Measurements from ENCODE around the gene EMCN.
A peak's percentile ranks its signal among the peaks of the same experiment; 100 is the strongest.
"Not testable (repeated sequence)": the region's sequence is repeated elsewhere in the genome, so short reads cannot be mapped to it uniquely, and the experiment has no call there.

The EMCN gene

DNA sequence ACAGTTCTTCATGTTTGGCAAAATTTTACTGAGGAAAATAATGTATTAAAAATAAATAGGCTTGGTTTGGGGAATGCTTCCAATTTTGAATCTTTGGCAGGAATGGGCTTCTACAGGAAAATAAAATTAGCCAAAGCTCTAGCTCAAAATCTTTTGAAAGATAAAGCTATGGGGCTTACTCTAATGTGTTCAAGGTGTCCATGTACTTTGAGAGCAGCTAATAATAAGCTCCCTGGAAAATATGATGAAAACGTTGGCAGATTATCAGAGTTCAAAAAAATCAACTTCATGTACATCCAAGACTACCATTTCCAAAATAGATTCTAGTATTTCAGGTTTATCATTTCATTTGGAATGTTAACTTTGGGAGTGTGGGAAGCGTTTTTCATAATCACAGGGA, 158.4 kb downstream of the EMCN start:
- no peak for DNase-seq (ENCODE audit: low read depth in 2 of 2)
- no peak overlapping the region for H3K4me3 ChIP-seq (replicated peaks in 1 of 2; ENCODE audit: low read depth in 2 of 2, low read length in 2 of 2)
- TF ChIP-seq CTCF (IDR thresholded peaks at IDR 0.05; ENCODE audit: low read depth, low read length) = no peak

DNA sequence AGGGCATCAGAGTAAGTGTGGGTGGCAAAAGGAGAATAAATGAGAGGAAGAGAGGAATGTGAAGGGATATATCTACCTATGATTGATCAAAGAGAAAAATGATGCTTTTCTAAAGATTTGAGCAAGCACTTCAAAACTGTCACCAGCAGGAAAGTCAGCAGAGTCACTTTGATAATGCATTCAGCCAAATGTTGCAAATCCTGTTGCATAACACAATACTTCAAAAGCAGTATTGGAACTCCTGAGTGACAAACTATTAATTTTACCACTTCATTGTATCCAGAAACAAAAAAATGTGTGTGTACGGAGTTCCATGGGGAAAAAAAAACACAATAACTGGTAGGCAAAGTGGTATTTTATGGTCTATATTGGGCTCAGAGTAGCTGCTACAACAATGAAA, 160.3 kb downstream of the EMCN start:
- no peak for TF ChIP-seq CTCF (IDR thresholded peaks at IDR 0.05; ENCODE audit: low read depth, low read length)
- DNase-seq (ENCODE audit: low read depth in 2 of 2) = peak in 1 of 2 donors; percentile 5
- H3K4me3 ChIP-seq (replicated peaks in 1 of 2; ENCODE audit: low read depth in 2 of 2, low read length in 2 of 2) = no peak overlapping the region

DNA sequence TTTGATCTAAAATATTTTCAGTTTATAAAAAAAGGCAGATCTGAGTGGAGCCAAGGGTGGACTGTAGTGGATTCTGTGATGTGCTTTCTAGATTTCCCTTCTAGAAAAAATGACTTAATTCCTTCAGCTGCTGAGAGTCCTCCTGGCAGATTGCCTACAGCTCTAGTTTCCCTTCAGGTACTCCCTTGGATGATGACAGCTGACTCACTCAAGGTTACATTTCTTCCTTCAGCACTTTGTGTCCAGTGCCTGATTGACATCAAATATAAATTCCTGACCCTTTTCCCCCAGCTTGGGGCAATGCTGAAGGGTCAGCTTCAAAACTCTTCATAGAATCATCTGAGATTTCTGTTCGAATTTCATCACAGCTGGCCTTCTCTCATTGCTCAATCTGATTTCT, 161.7 kb downstream of the EMCN start:
- DNase-seq (ENCODE audit: low read depth in 2 of 2) = peak in 1 of 2 donors; percentile 7
- H3K4me3 ChIP-seq (replicated peaks in 1 of 2; ENCODE audit: low read depth in 2 of 2, low read length in 2 of 2) = no peak overlapping the region

GRCh38 chr4:100352352-100352751, 165.5 kb downstream of the EMCN start:
- not testable (repeated sequence) for DNase-seq (ENCODE audit: low read depth in 2 of 2); H3K4me3 ChIP-seq (replicated peaks in 1 of 2; ENCODE audit: low read depth in 2 of 2, low read length in 2 of 2)

More for the DNA sequence above, 161.7 kb downstream of the EMCN start:
- no peak for TF ChIP-seq CTCF (IDR thresholded peaks at IDR 0.05; ENCODE audit: low read depth, low read length)

DNA sequence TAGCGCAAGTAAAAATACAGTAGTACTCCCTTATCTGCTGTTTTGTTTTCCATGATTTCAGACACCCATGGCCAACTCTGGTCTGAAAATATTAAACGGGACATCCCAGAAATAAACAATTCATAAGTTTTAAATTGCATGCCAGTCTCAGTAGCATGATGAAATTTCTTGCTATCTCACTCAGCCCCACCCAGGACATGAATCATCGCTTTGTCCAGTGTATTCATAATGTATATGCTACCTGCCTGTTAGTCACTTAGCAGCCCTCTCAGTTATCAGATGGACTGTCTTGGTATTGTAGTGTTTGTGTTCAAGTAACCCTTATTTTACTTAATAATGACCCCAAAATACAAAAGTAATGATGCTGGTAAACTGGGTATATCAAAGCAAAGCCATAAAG, 169.3 kb downstream of the EMCN start:
- peak; percentile 69 to 91 for DNase-seq (ENCODE audit: low read depth in 2 of 2)
- H3K4me3 ChIP-seq (replicated peaks in 1 of 2; ENCODE audit: low read depth in 2 of 2, low read length in 2 of 2) = no peak overlapping the region
- TF ChIP-seq CTCF (IDR thresholded peaks at IDR 0.05; ENCODE audit: low read depth, low read length) = no peak

DNA sequence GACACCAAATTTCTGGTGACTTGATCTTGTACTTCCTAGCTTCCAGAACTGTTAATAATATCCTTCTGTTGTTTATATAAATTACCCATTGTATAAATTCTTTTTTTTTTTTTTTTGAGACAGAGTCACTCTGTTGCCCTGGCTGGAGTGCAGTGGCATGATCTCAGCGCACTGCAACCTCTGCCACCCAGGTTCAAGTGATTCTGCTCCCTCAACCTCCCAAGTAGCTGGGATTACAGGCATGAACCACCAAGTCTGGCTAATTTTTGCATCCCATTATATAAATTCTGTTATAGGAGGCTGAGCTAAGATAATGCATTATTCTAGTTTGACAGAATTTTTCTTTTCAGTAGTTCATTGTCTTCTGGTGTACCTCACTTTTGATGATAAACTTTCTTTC, 170.6 kb downstream of the EMCN start:
- no peak for TF ChIP-seq CTCF (IDR thresholded peaks at IDR 0.05; ENCODE audit: low read depth, low read length)
- no peak overlapping the region for H3K4me3 ChIP-seq (replicated peaks in 1 of 2; ENCODE audit: low read depth in 2 of 2, low read length in 2 of 2)
- no peak for DNase-seq (ENCODE audit: low read depth in 2 of 2)

DNA sequence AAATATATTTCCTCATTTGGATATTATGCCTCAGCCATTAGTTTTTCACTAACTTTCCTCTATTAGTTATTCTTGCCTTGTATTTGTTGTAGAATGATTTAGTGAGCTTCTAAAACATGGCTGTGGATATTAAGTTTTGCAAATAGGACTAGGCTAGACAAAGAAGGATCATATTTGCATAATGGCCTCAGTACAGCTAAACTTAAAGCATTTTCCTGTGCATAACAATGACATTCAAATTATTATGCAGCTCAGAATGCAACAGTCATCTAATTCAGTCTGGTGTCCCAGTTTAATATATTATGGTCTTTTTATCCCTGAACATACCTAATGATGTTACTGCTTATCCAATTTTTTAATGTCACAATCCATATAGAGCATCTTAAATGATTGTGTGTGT, 172.2 kb downstream of the EMCN start:
- DNase-seq (ENCODE audit: low read depth in 2 of 2) = no peak
- no peak for TF ChIP-seq CTCF (IDR thresholded peaks at IDR 0.05; ENCODE audit: low read depth, low read length)
- H3K4me3 ChIP-seq (replicated peaks in 1 of 2; ENCODE audit: low read depth in 2 of 2, low read length in 2 of 2) = no peak overlapping the region

All from cardiac fibroblast (primary cell).